GM19397 (cell line): ENCODE data around the gene MTHFD1L.

Experiments
- ATAC-seq: cut with Tn5 transposase; IDR thresholded peaks from one replicate; pipeline ENCODE4 v1.9.1; 2021; ENCODE audit warnings: mild to moderate bottlenecking, moderate library complexity; ENCODE audit not compliant: unreplicated experiment

Gene MTHFD1L

DNA sequence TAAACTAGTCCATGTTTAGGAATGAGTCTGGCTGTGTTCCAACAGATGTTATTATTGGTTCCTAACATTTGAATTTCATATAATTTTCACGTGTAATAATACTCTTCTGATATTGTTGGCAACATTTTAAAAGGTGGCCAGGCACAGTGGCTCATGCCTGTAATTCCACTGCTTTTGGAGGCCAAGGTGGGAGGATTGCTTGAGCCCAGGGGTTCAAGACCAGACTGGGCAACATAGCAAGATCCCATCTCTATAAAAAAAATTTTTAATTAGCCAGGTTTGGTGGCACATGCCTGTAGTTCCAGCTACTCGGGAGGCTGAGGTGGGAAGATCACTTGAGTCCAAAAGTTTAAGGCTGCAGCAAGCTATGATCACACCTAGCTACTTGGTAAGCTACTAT is 116.2 kb downstream of the MTHFD1L start:
- no peak for ATAC-seq

DNA sequence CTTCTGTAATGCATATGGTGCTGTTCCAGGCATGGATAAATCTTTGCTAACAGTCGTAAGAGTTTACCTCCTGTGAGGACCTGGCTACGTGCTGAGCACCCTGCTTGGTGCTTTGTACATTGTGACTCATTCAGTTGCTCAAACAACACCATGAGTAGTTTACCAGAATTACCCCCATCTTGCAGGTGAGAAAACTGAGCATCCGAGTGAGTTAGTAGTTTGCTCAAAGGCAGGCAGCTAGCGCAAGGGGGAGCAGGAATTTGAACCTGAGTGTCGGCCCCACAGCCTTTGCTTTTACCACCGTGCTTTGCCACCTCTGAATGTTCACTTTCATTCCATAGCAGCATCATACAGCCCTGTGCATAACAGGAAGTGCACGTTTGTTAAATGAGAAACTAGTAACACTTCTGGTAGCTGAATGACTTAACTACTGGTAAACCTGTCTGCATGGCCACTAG is 121.9 kb downstream of the MTHFD1L start:
- ATAC-seq: peak; percentile 83

DNA sequence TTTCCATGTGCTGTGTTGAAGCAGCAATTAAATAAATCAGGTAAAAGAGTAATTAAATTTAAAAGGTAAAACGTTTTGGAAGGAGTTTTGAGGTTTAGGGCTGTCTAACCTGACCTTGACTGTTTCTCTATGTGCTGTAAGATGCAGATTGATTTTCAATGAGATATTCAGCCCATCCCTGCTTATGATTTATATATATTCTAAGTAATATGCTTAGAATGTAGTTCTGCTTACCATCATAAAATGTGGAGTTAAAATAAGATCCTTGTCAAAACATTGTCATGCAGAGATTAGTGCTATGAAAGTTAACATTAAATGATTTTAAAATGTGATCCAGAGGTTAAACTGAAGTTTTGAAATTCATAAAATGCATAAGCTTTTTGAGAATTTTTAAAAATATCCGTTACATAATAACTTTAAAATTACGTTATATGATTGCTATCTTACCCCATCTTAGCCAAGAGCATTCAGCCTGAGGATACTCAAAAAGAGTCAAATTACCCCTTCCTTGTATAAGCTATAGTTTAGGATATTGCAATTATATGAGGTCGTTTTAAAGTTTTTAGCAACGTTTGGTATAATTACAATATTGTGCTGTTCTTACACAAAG is 122.5 kb downstream of the MTHFD1L start:
- ATAC-seq: no peak

DNA sequence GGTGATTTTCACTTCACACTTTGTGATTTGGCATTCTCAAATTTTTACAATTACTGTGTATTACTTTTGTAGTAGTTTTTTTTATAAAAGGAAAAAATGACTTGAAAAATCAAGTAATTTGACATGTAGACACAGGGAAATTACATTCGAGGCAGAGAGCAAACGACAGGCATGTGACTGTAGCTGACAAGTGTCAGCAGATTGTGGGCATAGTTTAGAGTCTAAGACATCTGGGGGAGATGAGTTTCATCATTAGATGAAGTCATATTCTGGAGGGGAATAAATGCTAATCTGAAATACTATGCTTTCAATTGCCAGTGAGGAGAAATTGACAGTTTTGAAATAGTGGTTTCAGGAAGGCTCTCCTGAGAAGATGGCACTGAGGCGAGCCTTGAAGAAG is 126.0 kb downstream of the MTHFD1L start:
- ATAC-seq: no peak

DNA sequence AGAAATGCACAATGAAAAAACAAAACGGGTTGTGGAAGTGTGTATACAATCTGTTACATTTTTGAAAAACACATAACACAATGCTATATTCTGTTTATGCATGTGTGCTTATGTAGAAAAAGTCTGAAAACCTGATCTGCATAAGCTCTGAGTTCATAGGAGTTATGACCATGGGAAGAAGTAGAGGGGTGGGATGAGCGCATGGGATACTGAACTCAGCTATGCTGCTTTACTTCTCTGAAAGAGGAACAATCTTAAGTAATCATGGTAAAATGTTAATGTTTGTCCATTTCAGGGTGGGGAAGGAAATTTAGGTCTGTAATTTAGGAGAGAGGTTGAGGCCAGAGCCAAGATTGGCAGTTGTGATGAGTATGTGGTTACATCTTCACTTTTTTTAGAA is 126.8 kb downstream of the MTHFD1L start:
- ATAC-seq: no peak

DNA sequence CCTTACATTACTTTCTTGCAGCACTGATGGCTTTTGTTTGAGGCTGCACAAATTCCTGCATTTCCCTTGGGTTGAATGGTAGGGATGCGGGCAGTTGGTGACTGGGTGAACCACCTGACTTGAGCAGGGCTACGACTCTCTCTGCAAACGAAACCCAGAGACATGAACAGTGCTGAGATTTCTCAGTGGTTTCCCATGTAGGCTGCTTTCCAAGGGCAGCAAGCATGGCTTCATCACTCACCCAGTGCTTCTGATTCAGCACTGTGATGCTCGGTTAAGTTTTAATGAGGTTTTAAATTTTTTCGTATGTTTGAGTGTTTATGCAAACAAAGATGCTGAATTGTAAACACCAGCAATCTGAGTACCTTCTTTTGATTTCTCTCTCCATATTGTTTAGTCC is 127.2 kb downstream of the MTHFD1L start:
- no peak for ATAC-seq

DNA sequence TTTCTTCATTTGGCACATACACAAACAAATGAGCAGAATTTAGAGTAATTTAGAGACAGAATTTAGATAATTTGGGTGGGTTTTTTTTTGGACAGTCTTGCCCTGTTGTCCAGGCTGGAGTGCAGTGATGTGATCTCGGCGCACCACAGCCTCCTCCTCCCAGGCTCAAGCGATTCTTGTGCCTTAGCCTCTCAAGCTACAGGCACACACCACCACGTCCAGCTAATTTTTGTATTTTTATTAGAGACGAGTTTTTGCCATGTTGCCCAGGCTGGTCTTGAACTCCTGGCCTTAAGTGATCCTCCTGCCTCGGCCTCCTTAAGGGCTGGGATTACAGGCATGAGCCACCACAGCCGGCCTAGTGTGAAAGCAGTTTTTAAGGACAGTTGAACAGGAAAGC is 127.8 kb downstream of the MTHFD1L start:
- no peak for ATAC-seq

DNA sequence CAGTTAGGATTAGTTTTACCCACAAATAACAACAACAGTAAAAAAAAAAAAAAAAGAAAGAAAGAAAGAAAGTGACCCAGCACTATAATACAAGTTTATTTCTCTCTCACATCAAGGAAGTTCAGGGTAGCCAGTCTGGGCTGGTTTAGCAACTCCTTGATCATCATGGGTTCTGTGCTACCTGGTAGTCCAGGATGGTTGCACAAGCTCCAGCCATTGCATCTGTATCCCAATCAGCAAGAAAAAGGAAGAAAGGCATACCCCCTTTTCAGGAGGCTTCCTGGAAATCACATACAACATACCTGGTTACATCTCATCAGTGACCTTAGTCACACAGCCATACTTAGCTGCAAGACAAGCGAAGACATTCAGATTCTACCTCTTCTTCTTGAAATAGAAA is 128.5 kb downstream of the MTHFD1L start:
- ATAC-seq: no peak

DNA sequence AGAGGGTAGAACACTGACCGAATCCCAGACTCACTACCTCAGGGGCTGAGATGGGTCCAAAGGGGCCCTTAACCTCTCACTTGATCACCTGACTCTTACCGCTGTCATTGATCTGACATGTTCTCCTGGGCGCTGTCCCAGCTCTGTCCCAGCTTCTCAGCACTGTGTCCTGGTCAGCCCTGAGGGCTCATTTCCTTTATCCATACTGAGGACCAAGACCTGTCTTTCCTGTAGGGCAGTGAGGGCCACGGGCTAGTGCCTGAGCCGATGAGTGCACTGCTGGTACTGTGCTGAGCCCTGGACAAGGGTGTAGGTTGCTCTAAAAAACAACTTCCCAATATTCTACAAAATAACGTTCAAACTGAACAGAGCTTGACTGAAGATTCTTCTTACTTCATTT is 131.5 kb downstream of the MTHFD1L start:
- no peak for ATAC-seq

DNA sequence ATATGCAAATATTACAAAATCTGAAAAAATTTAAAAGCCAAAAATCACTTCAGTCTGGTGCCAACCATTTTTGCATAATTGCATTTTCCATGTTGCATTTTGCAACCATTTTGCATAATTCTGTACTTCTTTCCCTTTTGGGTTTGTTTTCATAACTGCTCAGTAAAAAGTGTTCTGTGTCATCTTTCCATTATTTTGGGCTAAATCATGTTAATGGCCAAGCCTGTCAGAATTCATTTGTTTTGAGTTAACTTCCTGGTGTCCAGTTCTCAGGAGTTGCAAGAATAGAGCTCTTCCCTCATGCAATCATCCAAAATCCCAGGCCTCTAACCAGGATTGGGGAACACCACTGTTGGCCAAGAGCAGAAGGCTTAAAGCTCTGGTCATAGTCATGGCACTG is 133.6 kb downstream of the MTHFD1L start:
- ATAC-seq: no peak

DNA sequence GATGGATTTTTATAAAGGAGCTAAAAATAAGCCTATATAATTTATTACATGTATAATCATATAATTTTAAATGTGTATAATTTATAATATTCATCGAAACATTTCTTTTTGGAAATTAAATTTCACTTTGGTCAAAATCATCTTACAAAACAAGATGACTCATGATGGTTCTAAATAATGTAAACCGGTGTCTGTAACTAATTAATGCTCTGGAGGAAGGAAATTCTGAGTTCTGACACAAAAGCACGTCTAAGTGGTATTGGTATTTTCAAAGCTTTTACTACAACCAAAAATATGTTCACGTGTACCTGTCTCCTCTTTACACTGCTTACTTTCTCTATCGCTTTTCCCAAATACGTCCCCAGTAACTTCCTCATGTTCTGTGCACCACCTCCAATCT is 134.1 kb downstream of the MTHFD1L start:
- no peak for ATAC-seq

DNA sequence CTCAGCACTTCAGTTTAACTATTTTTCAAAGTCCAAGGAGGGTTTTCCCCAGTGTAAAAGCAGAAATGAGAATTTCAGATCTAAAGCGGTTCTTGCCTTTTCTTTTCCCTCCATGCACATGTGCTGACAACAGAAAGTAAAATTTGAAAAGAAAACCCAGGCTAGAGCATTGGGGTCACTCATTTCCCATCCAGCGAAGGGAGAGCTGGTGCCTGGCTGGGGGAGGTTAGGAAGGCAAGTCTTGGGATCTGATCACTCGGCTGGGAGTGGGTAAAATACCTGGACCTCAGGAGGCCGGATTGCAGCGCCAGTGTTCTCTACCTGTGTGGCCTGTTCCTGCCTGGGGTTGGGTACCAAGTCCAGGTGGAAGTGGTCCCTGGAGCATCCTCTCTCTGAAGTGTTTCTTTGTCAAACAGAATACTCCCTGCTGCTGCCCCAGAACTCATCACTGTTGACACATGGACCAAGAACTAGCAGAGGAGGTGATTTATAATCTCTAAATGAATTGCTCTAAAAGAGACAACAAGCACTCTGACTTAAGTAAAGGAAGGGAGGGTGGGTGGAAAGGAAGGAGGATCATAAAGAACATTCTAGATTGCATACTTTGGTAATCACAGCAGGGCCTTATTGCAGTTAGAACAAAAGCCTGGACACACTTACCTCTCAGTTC is 136.0 kb downstream of the MTHFD1L start:
- ATAC-seq: peak; percentile 66

DNA sequence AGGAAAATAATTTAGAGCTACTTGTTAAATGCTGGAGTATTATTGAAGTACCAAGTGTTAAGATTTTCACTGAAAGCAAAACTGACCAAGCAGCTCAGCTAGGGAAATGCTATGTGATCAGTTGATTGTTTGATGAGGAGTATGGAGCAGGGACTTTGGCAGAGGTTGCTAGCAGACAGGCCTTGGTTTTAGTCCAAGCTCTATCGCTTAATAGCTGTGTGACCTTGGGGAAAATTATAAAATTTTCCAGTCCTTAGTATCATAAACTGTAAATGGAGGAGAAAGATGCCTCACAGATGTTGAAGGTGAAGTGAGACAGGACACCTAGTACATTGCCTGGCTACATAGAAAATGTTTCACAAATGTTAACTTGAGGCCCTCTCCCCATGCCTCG is 136.6 kb downstream of the MTHFD1L start:
- no peak for ATAC-seq

DNA sequence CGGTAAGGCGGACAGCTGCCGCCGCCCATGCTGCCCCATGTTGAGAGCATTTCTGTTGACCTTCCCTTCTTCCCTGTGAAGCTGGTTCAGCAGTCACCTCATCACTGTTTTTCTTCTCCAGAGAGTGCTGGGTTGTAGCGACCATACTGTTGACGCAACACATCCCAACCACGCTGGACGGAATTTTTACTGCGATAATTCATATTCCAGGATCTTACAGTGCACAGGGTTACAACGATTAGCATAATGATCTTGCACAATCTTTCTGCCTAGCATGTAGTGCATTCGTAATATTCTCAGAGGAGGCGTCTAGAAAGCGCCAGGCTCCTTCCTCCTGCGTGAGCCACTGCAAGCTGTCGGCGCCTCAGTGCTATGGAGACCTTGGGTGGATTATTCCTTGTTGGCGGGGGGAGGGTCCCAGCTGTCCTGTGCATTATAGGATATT is 137.0 kb downstream of the MTHFD1L start:
- ATAC-seq: no peak

DNA sequence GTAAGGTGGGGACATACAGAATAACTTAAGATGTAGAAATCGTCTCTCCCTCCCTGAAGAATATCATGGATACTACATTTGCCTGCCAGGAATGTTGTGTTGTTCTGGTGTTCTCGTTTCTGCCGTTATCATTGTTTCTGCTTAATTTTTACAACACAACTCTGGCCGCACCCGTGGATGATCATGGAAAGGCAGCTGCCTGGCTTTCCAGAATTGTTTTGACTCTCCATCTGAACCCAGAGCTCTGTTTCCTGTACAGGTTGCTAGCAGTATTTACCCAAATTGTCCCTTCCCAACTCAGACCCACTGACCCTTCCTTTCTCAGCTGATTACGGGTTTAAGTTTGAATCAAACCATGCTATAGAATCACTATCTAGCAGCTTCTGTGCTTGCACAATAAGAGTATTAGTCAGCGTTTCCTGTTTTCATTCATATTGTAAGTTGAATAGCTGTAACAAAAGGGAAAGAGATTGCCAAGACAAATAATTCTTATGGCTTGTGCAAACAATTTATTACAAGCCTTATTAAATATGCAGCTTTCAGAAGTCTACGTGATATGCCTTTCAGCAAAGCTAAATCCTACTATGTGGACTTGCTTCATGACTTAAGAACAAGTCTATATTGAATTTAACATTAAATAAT is 139.0 kb downstream of the MTHFD1L start:
- ATAC-seq: no peak

DNA sequence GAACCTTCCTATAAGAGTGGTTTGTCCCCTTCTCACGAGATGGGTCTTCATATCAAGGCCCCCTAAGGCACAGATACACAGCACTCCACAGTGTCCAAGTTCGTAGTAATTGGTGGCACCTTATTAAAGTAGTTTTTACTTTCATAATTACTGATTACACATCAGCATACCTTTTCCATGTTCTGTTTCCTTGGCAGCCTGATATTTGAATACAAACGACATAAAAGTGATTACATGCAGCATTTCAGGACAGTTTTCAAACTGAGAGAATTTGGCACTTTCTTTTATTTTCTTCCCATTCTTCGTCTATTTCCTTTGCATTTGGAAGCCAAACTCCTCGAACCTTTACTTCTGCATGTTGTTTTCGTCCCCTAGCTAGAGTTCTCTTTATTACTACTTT is 139.7 kb downstream of the MTHFD1L start:
- no peak for ATAC-seq

DNA sequence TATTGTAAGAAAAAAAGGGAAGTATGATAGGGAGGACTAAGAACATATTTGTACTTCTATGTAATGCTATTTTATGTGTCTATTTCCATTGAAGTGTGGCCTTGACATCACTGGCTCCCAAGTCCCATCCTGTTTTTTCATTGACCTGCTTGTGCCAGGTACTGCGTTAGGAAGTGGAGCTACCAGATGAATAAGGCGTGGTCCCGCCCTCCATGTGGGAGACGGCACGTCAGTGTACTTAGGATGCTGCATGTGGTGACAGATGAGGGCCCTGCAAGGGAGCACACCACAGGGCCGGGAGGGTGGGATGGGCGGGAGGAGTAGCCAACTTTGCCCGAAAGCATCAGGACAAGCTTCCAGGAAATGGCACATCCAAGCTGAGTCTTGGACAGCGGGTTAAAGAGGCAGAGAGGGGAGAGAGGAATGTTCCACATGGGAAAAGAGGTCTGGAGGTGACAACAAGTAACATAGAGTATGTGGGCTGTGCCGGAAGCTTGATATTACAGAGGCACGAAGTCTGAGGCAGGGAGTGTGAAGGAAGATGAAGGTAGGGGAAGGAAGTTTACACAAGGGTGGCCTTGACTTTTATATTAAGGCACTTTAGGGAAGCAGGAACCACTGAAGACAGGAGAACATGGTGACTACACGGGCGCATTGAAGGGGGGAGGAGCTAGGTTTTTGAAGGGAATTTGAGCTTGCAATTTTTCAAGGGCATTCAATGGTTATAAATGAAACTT is 140.6 kb downstream of the MTHFD1L start:
- ATAC-seq: no peak

DNA sequence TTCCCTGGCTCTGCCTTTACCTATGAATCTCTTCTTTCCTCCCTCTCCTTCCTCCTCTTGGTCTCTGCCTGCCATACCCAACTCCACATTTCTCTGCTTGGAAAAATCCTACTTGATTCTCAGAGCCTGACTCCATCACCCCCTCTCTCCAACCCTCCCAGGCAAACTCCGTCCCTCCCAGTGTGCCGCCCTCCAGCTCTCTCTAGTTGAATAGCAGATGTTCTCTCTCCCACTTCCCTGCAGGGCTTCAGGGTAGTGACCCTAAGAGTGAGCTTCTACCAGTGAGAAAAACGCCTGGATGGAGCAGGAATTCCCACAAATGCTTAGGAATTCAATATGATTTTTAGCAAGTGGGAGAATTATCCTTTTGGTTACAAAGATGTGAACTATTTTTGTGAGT is 141.6 kb downstream of the MTHFD1L start:
- ATAC-seq: no peak

DNA sequence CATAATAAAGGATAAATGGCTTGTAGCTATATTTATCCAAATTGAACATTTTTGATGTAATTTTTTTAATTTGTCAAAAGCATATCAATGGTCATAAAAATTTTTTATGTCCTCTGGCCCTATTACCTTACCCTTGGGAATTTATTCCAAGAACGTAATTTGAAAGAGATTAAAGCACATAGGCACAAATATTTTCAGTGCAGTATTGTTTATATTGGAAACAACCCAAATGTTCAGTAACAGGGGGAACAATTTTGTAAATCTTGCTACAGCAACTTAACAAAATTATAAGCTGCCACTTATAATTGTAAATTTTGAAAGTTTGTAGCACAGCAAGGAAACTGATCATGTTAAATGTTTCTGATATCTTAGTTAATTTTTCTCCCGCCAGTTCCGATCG is 142.4 kb downstream of the MTHFD1L start:
- no peak for ATAC-seq

DNA sequence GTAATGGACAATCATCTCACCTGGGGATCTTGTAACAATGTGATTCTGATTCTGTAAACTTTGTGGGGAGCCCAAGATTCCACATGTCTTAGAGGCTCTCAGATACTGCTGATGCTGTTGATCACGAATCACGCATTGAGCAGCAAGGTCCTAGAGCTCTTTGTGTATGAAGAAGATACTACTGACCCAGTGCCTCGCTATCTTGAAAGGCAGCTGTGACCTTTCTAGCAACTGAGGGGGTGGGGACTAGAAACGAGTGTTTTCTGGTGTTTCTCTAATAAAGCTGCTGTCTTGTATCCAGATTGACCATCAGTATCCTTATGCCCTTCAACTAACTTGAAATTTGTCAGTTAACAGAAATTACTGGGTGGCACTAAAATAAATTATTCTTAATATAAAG is 142.9 kb downstream of the MTHFD1L start:
- ATAC-seq: no peak

DNA sequence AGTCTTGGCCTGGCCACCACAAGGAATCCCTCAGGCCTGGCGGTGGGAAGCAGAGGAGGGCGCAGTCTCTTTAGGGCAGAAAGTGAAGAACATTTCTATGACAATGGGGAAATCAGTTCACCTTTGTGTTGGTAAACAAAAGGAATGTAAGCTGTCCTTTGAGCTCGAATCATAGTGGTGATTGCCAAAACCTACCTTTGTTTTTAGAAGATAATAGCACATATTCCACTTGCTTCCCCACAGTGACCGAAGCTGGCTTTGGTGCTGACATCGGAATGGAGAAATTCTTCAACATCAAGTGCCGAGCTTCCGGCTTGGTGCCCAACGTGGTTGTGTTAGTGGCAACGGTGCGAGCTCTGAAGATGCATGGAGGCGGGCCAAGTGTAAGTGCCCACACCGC is 144.1 kb downstream of the MTHFD1L start:
- ATAC-seq: no peak

DNA sequence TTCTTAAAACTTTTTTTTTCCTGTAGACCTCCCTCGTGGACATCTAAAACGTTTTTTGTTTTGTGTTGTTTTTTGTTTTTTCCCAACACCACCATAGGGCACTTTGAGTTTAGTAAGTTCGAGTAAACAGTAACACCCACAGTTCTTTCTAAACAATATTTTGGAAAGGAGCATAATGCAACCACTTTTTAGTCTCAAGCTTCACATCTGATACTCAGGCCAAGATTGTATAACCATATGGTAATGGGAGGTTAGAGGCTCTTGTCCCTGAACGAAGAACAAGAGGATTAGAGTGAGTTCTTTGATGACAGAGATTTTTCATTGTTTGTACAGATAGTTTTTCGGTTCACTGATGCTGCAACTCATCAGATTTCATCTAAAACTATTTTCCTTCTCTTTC is 144.6 kb downstream of the MTHFD1L start:
- ATAC-seq: no peak
